Measurements from ENCODE around the gene PDE4D.

- no peak for TF ChIP-seq POLR2A (IDR thresholded peaks at IDR 0.05)
- TF ChIP-seq, protein P1, sequence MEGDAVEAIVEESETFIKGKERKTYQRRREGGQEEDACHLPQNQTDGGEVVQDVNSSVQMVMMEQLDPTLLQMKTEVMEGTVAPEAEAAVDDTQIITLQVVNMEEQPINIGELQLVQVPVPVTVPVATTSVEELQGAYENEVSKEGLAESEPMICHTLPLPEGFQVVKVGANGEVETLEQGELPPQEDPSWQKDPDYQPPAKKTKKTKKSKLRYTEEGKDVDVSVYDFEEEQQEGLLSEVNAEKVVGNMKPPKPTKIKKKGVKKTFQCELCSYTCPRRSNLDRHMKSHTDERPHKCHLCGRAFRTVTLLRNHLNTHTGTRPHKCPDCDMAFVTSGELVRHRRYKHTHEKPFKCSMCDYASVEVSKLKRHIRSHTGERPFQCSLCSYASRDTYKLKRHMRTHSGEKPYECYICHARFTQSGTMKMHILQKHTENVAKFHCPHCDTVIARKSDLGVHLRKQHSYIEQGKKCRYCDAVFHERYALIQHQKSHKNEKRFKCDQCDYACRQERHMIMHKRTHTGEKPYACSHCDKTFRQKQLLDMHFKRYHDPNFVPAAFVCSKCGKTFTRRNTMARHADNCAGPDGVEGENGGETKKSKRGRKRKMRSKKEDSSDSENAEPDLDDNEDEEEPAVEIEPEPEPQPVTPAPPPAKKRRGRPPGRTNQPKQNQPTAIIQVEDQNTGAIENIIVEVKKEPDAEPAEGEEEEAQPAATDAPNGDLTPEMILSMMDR (IDR thresholded peaks at IDR 0.05): no peak
Observed at GRCh38 chr5:59557572-59557971, 336.0 kb downstream of the PDE4D start.
